Naive thymus-derived CD4-positive, alpha-beta T cell (primary cell): ENCODE measurements around the gene HOXB4. TPM values are rescaled to one million over a fixed set of nuclear protein-coding genes. Genes with fewer than 3 reads are reported as not detected.
A peak's percentile ranks its signal among the peaks of the same experiment; 100 is the strongest.

ENCODE experiments used
- ATAC-seq: fragments of 150-1000 bp; cut with Tn5 transposase; 2 replicates; pipeline ENCODE4 v1.10.0; 2021; ENCODE audit warnings: mild to moderate bottlenecking, moderate library complexity
- CTCF ChIA-PET: fragments of 350-600 bp; sonication (Branson Sonifier 250); formaldehyde crosslinking; loops from one replicate; lab custom pipeline; 2021; ENCODE audit warnings: antibody characterized with exemption; lab: Charles Lee
- POLR2A ChIA-PET: fragments of 350-600 bp; sonication (Branson Sonifier 250); formaldehyde crosslinking; loops from one replicate; lab custom pipeline; 2021; ENCODE audit warnings: antibody characterized with exemption, inconsistent platforms; lab: Charles Lee
- DNase-seq, 9 donors: peaks; one replicate each; pipeline versions ENCODE4 v3.0.0 to v3.0.0-alpha.2; 2020 to 2022; ENCODE audit warnings: mixed read lengths in 1 of 9
- H3K27ac ChIP-seq: one replicate; pipeline ENCODE4 v1.7.0; 2013; ENCODE audit warnings: mild to moderate bottlenecking, low read depth, low read length, moderate library complexity
- H3K27me3 ChIP-seq, 2 donors: one replicate each; pipeline ENCODE4 v1.7.0; 2013; ENCODE audit warnings: low read length in 2 of 2, mild to moderate bottlenecking in 2 of 2, moderate library complexity in 2 of 2; ENCODE audit not compliant: control insufficient read depth in 2 of 2, insufficient read depth in 2 of 2
- H3K36me3 ChIP-seq, 3 experiments: 1 replicate in 2 of 3; 2 replicates in 1 of 3; pipeline ENCODE4 v1.7.0; 2013; ENCODE audit warnings: low read length in 3 of 3, mild to moderate bottlenecking in 3 of 3, moderate library complexity in 1 of 3; ENCODE audit not compliant: insufficient read depth in 3 of 3, control insufficient read depth in 2 of 3
- H3K4me1 ChIP-seq, 2 donors: one replicate each; pipeline ENCODE4 v1.7.0; 2013; ENCODE audit warnings: low read length in 2 of 2, mild to moderate bottlenecking in 2 of 2, moderate library complexity in 1 of 2; ENCODE audit not compliant: control insufficient read depth in 2 of 2, insufficient read depth in 2 of 2
- H3K4me3 ChIP-seq: 2 replicates; pipeline ENCODE4 v1.7.0; 2013; ENCODE audit warnings: mild to moderate bottlenecking, low read length
- H3K9me3 ChIP-seq, 3 experiments: 1 replicate in 2 of 3; 2 replicates in 1 of 3; pipeline ENCODE4 v1.7.0; 2013; ENCODE audit warnings: low read length in 3 of 3; ENCODE audit not compliant: control insufficient read depth in 2 of 3
- H3K27ac Mint-ChIP-seq, 9 donors: one replicate each; pipeline ENCODE4 v1.8.0; 2020 to 2022; ENCODE audit warnings: mixed read lengths in 9 of 9, mild to moderate bottlenecking in 8 of 9, moderate library complexity in 5 of 9, inconsistent platforms in 2 of 9
- H3K27me3 Mint-ChIP-seq, 5 donors: one replicate each; pipeline ENCODE4 v1.8.0; 2021 to 2022; ENCODE audit warnings: mixed read lengths in 5 of 5, mild to moderate bottlenecking in 1 of 5
- H3K36me3 Mint-ChIP-seq, 5 donors: one replicate each; pipeline ENCODE4 v1.8.0; 2020 to 2022; ENCODE audit warnings: mixed read lengths in 5 of 5, mild to moderate bottlenecking in 3 of 5, inconsistent platforms in 1 of 5
- H3K4me1 Mint-ChIP-seq, 7 donors: one replicate each; pipeline ENCODE4 v1.8.0; 2020 to 2022; ENCODE audit warnings: mixed read lengths in 7 of 7, mild to moderate bottlenecking in 3 of 7, inconsistent platforms in 1 of 7
- H3K4me3 Mint-ChIP-seq, 10 donors: one replicate each; pipeline ENCODE4 v1.8.0; 2020 to 2022; ENCODE audit warnings: mild to moderate bottlenecking in 10 of 10, mixed read lengths in 10 of 10, moderate library complexity in 6 of 10, inconsistent platforms in 2 of 10
- H3K9me3 Mint-ChIP-seq, 11 donors: one replicate each; pipeline ENCODE4 v1.8.0; 2020 to 2022; ENCODE audit warnings: mixed read lengths in 11 of 11, mild to moderate bottlenecking in 4 of 11, inconsistent platforms in 1 of 11, moderate library complexity in 1 of 11
- intact Hi-C, 2 donors: fragments of 100-400 bp; cut with micrococcal nuclease; formaldehyde crosslinking; loops; one replicate each; pipeline ENCODE4 v1.15.1; 2023
- polyA plus RNA-seq, 2 donors: library from polyadenylated mRNA; unstranded; fragments of 300-500 nt; fragmentation: Illumina TruSeq; gene quantifications; one replicate each; pipeline ENCODE4 v1.2.3, GENCODE V29; 2021
- total RNA-seq, 6 experiments: library from RNA in 5 of 6; stranded (reverse) in 5 of 6; gene quantifications; 1 replicate in 5 of 6; 2 replicates in 1 of 6; pipeline ENCODE4 v1.2.3 and lab custom pipeline; 2021 to 2026

HOXB4 gene
- total and polyA plus RNA-seq, 7 experiments from 2014 or later: 0.34 to 7.9 (median 2.4) TPM; not detected in 2

- ChIA-PET CTCF (interaction anchor here (0.9 to 1.7 kb wide), 2 partner anchors 8 to 9 kb away, joined by 4 to 7 read pairs; no protein-coding TSS in a partner anchor), POLR2A (interaction anchor here (0.6 kb wide), 1 partner anchor 242 kb away, joined by 4 read pairs; no protein-coding TSS in a partner anchor)
- Mint-ChIP-seq H3K36me3 (peaks cover 0 to 1% (median 0%) of the 10 kb centered on the region in 5 donors), H3K27ac (no peak overlapping the region), H3K4me1 (peaks cover 31 to 39% (median 34%) of the 10 kb centered on the region in 7 donors), H3K4me3 (peak overlapping the region in 9 of 10 donors; percentile 1 to 95 (median 50)), H3K27me3 (peaks cover 72 to 83% (median 76%) of the 10 kb centered on the region in 5 donors), H3K9me3 (peaks cover 0 to 3% (median 0%) of the 10 kb centered on the region in 11 donors)
- DNase-seq (no peak), ATAC-seq (no peak)
- Histone ChIP-seq H3K36me3 (no peaks in the 10 kb centered on the region), H3K4me1 (peaks cover 20 to 37% of the 10 kb centered on the region in 2 donors), H3K9me3 (no peaks in the 10 kb centered on the region), H3K27ac (no peak overlapping the region), H3K4me3 (no peak overlapping the region), H3K27me3 (peaks cover 0 to 40% of the 10 kb centered on the region in 2 donors)
- intact Hi-C loops: no loop called here
Observed at GRCh38 chr17:48609033-48609432, 30.9 kb upstream of the HOXB4 start.

DNA sequence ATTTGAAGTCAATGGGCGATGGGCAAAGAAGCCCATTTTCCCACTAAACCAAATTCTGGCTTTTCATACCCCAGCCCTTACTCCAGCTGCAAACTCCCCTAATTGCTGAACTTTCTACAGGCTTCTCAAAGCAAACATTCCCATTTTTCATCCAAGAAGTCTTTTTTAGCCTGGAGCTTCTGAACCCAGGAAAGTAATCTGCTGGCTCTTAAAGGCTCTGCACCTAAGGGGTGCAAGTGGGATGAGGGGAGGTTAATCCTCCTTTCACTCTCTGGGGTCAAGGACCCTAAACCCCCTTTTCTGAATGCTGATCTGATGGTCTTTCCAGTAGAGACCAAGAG, 30.3 kb upstream of the HOXB4 start:
- H3K9me3 Mint-ChIP-seq: peaks cover 0 to 3% (median 0%) of the 10 kb centered on the region in 11 donors
- intact Hi-C loops: no loop called here
- H3K9me3 ChIP-seq: no peaks in the 10 kb centered on the region
- no peaks in the 10 kb centered on the region for H3K36me3 ChIP-seq
- no peak overlapping the region for H3K27ac ChIP-seq
- peaks cover 15 to 31% of the 10 kb centered on the region in 2 donors for H3K4me1 ChIP-seq
- H3K4me3 ChIP-seq: no peak overlapping the region
- H3K27ac Mint-ChIP-seq: no peak overlapping the region
- no peak for DNase-seq
- peaks cover 26 to 36% (median 30%) of the 10 kb centered on the region in 7 donors for H3K4me1 Mint-ChIP-seq
- peaks cover 72 to 83% (median 74%) of the 10 kb centered on the region in 5 donors for H3K27me3 Mint-ChIP-seq
- POLR2A ChIA-PET: no interaction called here
- ATAC-seq: no peak
- CTCF ChIA-PET: interaction anchor here (0.6 to 0.7 kb wide), 2 partner anchors 296 to 905 kb away, joined by 3 to 4 read pairs; no protein-coding TSS in a partner anchor
- peaks cover 0 to 1% (median 0%) of the 10 kb centered on the region in 5 donors for H3K36me3 Mint-ChIP-seq
- peaks cover 0 to 36% of the 10 kb centered on the region in 2 donors for H3K27me3 ChIP-seq
- H3K4me3 Mint-ChIP-seq: no peak overlapping the region

GRCh38 chr17:48606892-48607614, 28.9 kb upstream of the HOXB4 start:
- DNase-seq: no peak
- intact Hi-C loops: no loop called here
- Histone ChIP-seq H3K36me3 (no peaks in the 10 kb centered on the region), H3K4me3 (no peak overlapping the region), H3K4me1 (peaks cover 8 to 18% of the 10 kb centered on the region in 2 donors), H3K27ac (no peak overlapping the region), H3K9me3 (no peaks in the 10 kb centered on the region), H3K27me3 (peaks cover 1 to 34% of the 10 kb centered on the region in 2 donors)
- no peak for ATAC-seq
- H3K27ac Mint-ChIP-seq: no peak overlapping the region
- ChIA-PET CTCF (interaction anchor here (0.6 to 1.8 kb wide), 2 partner anchors 12 to 280 kb away, joined by 3 to 7 read pairs; no protein-coding TSS in a partner anchor), POLR2A (interaction anchor here (1.0 kb wide), 2 partner anchors 9 to 11 kb away, joined by 3 read pairs; no protein-coding TSS in a partner anchor)
- H3K4me3 Mint-ChIP-seq: no peak overlapping the region
- peaks cover 13 to 32% (median 21%) of the 10 kb centered on the region in 7 donors for H3K4me1 Mint-ChIP-seq
- peaks cover 0 to 1% (median 0%) of the 10 kb centered on the region in 5 donors for H3K36me3 Mint-ChIP-seq
- peaks cover 72 to 84% (median 73%) of the 10 kb centered on the region in 5 donors for H3K27me3 Mint-ChIP-seq
- H3K9me3 Mint-ChIP-seq: peaks cover 0 to 3% (median 0%) of the 10 kb centered on the region in 11 donors

- H3K36me3 Mint-ChIP-seq: no peaks in the 10 kb centered on the region
- ChIA-PET CTCF (interaction anchor here (1.8 kb wide), 1 partner anchor 12 kb away, joined by 7 read pairs; no protein-coding TSS in a partner anchor), POLR2A (interaction anchor here (0.6 kb wide), 1 partner anchor 310 kb away, joined by 3 read pairs; no protein-coding TSS in a partner anchor)
- Histone ChIP-seq H3K4me3 (no peak overlapping the region), H3K9me3 (no peaks in the 10 kb centered on the region), H3K27ac (no peak overlapping the region), H3K27me3 (peaks cover 9 to 36% of the 10 kb centered on the region in 2 donors), H3K4me1 (peaks cover 3 to 12% of the 10 kb centered on the region in 2 donors), H3K36me3 (no peaks in the 10 kb centered on the region)
- H3K4me1 Mint-ChIP-seq: peaks cover 7 to 29% (median 15%) of the 10 kb centered on the region in 7 donors
- no peak overlapping the region for H3K4me3 Mint-ChIP-seq
- peaks cover 0 to 1% (median 0%) of the 10 kb centered on the region in 11 donors for H3K9me3 Mint-ChIP-seq
- DNase-seq: no peak
- intact Hi-C loops: no loop called here
- H3K27me3 Mint-ChIP-seq: peaks cover 74 to 86% (median 75%) of the 10 kb centered on the region in 5 donors
- no peak for ATAC-seq
- no peak overlapping the region for H3K27ac Mint-ChIP-seq
Observed at GRCh38 chr17:48605991-48606891, 28.1 kb upstream of the HOXB4 start.

- H3K27me3 ChIP-seq: peaks cover 13 to 33% of the 10 kb centered on the region in 2 donors
- H3K4me1 ChIP-seq: peaks cover 0 to 6% of the 10 kb centered on the region in 2 donors
- Mint-ChIP-seq H3K4me3 (no peak overlapping the region), H3K4me1 (peaks cover 0 to 25% (median 8%) of the 10 kb centered on the region in 7 donors), H3K27me3 (peaks cover 76 to 86% (median 77%) of the 10 kb centered on the region in 5 donors), H3K36me3 (no peaks in the 10 kb centered on the region), H3K9me3 (peaks cover 0 to 1% (median 0%) of the 10 kb centered on the region in 11 donors), H3K27ac (no peak overlapping the region)
- ATAC-seq (no peak), DNase-seq (no peak)
- ChIA-PET POLR2A (interaction anchor here (0.6 kb wide), 1 partner anchor 309 kb away, joined by 3 read pairs; no protein-coding TSS in a partner anchor), CTCF (interaction anchor here (0.5 to 1.8 kb wide), 4 partner anchors 12 to 1394 kb away, joined by 3 to 7 read pairs (median 3); no protein-coding TSS in a partner anchor)
- no peak overlapping the region for H3K4me3 ChIP-seq
- no peaks in the 10 kb centered on the region for H3K36me3 ChIP-seq
- no peaks in the 10 kb centered on the region for H3K9me3 ChIP-seq
- intact Hi-C loops: no loop called here
- no peak overlapping the region for H3K27ac ChIP-seq
Observed at GRCh38 chr17:48605409-48605919, 27.3 kb upstream of the HOXB4 start.
